GM12864 (cell line): Measurements from ENCODE around the gene SHF.

Experiments
- DNase-seq: peaks from one replicate; pipeline ENCODE4 v3.0.0-alpha.2; 2011; ENCODE audit warnings: low read depth
- H3K4me3 ChIP-seq: 2 replicates; pipeline ENCODE4 v1.5.1; 2011; ENCODE audit warnings: mild to moderate bottlenecking, low read depth, low read length, control low read depth
- TF ChIP-seq, protein P1 (sequence below): IDR thresholded peaks from 2 replicates; pipeline ENCODE4 v1.5.1; 2011; ENCODE audit warnings: low read depth, mild to moderate bottlenecking, moderate library complexity, low read length, control low read depth, inconsistent platforms; ENCODE audit errors: missing control alignments

Gene SHF

DNA sequence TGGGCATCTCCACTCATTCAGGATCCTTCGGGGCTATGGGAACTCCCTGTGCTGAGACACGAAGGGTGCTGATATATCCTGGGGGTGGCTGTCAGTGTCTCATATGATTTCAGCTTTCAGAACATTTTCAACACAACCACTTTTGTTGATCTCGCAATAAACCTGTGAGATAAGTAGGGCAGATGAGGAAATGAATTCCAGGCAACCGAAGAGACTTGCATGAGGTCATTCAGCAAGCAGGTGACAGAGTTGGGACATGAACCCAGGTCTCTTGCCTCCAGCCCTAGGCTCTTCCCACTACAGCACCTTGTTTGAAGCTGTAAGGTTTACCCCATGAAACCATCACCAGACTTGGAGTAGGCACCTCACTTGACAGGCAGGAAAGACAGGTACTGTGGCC lies 41.4 kb downstream of the SHF start:
- DNase-seq, result no peak
- TF ChIP-seq, protein P1, sequence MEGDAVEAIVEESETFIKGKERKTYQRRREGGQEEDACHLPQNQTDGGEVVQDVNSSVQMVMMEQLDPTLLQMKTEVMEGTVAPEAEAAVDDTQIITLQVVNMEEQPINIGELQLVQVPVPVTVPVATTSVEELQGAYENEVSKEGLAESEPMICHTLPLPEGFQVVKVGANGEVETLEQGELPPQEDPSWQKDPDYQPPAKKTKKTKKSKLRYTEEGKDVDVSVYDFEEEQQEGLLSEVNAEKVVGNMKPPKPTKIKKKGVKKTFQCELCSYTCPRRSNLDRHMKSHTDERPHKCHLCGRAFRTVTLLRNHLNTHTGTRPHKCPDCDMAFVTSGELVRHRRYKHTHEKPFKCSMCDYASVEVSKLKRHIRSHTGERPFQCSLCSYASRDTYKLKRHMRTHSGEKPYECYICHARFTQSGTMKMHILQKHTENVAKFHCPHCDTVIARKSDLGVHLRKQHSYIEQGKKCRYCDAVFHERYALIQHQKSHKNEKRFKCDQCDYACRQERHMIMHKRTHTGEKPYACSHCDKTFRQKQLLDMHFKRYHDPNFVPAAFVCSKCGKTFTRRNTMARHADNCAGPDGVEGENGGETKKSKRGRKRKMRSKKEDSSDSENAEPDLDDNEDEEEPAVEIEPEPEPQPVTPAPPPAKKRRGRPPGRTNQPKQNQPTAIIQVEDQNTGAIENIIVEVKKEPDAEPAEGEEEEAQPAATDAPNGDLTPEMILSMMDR, result no peak
- H3K4me3 ChIP-seq, result no peak overlapping the region

DNA sequence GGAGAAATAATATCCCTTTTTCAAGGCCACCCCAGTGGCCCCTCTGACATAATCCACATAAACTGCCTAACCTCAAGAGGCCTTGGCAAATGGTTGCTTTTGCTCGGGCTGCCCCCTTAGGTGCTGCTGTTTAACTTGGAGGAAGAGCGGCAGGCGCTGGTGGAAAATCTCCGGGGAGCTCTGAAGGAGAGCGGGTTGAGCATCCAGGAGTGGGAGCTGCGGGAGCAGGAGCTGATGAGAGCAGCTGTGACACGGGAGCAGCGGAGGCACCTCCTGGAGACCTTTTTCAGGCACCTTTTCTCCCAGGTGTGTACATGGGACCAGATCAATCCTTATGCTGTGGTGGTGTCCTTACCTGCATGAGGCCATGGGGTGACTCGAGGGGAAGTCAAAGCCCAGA lies 43.0 kb downstream of the SHF start:
- no peak overlapping the region for H3K4me3 ChIP-seq
- TF ChIP-seq, protein P1, result no peak
- no peak for DNase-seq

DNA sequence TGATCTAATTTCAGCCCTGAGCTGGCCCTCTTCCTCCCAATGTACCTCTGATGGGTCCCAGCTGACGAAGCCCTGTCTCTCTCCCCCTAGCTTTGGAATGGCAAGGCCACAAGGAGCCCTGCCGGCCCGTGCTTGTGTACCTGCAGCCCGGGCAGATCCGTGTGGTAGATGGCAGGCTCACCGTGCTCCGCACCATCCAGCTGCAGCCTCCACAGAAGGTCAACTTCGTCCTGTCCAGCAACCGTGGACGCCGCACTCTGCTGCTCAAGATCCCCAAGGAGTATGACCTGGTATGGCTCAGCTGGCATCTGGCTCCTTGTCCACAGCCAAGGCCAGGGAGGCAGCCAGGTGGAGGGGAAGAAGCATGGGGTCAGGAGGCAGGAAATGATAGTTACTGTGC lies 43.8 kb downstream of the SHF start:
- no peak overlapping the region for H3K4me3 ChIP-seq
- TF ChIP-seq, protein P1, result no peak
- DNase-seq, result no peak

DNA sequence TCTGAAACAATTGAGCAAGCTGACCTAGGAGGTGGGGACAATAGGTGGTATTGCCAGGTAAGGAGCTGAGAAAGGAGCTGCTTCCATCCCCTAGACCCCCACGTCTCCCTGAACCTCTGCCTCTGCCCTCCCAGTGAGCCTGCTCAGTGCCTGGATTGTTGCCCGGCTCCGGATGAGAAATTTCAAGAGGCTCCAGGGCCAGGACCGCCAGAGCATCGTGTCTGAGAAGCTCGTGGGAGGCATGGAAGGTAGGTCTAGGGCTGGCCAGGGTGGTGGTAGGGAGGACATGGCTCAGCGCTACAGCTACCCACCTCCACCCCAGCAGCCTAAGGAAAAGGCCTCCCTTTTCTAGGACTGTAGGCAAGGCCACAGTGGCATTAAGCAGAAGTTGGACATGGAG lies 44.7 kb downstream of the SHF start:
- H3K4me3 ChIP-seq, result no peak overlapping the region
- DNase-seq, result no peak
- TF ChIP-seq, protein P1, result no peak

DNA sequence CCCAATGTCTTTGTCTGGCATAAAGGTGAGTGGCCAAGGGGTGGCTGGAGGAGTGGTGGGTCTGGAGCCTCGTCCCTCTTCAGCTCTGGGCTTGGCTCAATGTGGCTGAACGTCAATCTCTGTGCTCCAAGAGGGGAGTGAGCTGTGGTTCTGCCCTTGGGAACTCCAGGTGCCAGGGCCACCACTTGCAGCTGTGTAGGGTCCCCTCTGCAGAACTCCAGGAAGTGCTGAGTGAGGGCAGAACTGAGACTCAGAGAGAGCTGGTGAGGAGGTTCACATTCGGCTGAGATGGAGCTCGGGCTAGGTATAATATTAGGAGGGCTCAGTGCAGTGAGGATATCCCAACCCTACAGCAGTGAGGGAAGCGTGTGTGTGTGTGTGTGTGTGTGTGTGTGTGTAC lies 46.4 kb downstream of the SHF start:
- DNase-seq, result no peak
- TF ChIP-seq, protein P1, result no peak

DNA sequence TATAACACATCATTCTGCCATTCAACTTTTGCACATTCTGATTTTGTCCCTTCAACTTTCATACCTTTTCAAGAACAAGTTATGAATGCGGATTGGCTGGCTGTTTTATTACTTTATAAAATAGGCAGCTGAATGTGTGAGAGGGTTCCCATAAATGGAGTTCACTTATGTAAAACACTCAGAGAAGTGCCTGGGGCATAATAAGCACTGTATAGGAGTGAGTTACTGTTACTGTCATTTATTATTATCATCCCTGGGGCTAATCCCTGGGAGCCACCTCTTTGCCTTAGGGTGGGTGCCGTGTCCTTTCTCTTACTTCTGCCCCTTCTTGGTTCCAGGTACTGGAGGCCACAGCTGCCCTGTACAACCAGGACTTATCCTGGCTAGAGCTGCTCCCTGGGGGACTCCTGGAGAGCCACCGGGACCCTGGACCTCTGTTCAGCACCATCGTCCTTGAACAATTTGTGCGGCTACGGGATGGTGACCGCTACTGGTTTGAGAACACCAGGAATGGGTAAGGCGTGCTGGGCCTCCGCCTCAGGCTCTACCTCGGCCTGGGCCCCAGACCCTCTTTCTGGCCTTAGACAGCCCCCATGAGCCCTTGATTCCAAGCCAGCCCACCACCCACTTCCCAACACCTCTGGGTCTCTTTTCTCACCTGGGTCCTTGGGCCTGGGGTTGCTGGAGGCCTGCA lies 47.1 kb downstream of the SHF start:
- DNase-seq, result no peak
- H3K4me3 ChIP-seq, result no peak overlapping the region
- TF ChIP-seq, protein P1, result no peak

More for the DNA sequence above, 46.4 kb downstream of the SHF start:
- no peak overlapping the region for H3K4me3 ChIP-seq

DNA sequence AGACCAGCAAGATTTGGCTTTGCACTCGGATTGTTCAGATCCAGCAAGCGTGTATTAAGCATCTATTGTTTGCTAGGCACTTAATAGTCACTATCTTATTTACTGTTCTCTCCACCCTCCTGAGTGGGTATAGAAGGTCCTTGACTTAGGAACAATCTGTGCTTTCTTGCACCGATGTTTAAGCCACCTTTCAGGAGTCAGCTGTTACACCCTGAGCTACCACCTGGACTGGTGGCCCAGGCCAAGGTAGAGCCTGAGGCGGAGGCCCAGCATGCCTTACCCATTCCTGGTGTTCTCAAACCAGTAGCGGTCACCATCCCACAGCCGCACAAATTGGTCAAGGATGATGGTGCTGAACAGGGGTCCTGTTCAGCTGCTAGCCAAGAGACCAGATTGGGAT lies 48.0 kb downstream of the SHF start:
- DNase-seq, result no peak
- no peak overlapping the region for H3K4me3 ChIP-seq
- TF ChIP-seq, protein P1, result no peak
